Measurements from ENCODE around the gene RAB40C. TPM values are rescaled to one million over a fixed set of nuclear protein-coding genes. Genes with fewer than 3 reads are reported as not detected.

Gene RAB40C
- total and polyA plus RNA-seq, 8 donors: 17.6 to 101 (median 25.6) TPM

DNA sequence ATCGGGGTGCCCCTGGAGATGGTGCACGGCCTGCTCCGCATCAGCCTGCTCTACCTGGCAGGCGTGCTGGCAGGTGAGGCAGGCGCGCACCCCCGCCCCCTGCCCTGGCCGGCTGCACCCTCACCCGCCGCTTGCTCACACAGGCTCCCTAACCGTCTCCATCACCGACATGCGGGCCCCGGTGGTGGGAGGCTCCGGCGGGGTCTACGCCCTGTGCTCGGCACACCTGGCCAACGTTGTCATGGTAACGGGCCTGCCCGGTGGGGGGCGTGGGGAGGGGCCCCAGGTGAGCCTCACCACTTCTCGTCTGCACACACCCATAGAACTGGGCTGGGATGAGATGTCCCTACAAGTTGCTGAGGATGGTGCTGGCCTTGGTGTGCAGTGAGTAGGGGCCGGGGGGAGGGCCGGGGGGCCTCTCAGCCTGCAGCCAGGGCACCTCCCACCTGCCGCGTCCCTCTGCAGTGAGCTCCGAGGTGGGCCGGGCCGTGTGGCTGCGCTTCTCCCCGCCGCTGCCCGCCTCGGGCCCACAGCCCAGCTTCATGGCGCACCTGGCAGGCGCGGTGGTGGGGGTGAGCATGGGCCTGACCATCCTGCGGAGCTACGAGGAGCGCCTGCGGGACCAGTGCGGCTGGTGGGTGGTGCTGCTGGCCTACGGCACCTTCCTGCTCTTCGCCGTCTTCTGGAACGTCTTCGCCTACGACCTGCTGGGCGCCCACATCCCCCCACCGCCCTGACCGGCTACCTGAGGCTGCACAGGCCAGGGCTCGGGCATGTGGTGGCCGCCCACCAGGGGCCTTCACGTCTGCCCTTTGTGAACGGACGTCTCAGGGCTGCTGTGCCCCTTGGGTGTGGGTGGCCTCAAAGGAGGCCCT is 87.7 kb downstream of the RAB40C start:
- peaks cover 0 to 18% (median 0%) of the 10 kb centered on the region in 3 donors for H3K27me3 ChIP-seq
- H3K36me3 ChIP-seq: peaks cover 27 to 33% (median 31%) of the 10 kb centered on the region in 4 donors
- intact Hi-C loops (cut with DNase I; ENCODE audit: low total_unique reads): no loop called here
- H3K9me3 ChIP-seq: no peaks in the 10 kb centered on the region
- TF ChIP-seq POLR2A (IDR thresholded peaks at IDR 0.05) (no peak), EP300 (IDR thresholded peaks at IDR 0.05) (no peak), POLR2AphosphoS5 (IDR thresholded peaks at IDR 0.05) (no peak)
- TF ChIP-seq, protein P1, sequence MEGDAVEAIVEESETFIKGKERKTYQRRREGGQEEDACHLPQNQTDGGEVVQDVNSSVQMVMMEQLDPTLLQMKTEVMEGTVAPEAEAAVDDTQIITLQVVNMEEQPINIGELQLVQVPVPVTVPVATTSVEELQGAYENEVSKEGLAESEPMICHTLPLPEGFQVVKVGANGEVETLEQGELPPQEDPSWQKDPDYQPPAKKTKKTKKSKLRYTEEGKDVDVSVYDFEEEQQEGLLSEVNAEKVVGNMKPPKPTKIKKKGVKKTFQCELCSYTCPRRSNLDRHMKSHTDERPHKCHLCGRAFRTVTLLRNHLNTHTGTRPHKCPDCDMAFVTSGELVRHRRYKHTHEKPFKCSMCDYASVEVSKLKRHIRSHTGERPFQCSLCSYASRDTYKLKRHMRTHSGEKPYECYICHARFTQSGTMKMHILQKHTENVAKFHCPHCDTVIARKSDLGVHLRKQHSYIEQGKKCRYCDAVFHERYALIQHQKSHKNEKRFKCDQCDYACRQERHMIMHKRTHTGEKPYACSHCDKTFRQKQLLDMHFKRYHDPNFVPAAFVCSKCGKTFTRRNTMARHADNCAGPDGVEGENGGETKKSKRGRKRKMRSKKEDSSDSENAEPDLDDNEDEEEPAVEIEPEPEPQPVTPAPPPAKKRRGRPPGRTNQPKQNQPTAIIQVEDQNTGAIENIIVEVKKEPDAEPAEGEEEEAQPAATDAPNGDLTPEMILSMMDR (IDR thresholded peaks at IDR 0.05): no peak
- no peak overlapping the region for H3K27ac ChIP-seq
- no peak for DNase-seq
- H3K4me1 ChIP-seq: peaks cover 41 to 70% (median 67%) of the 10 kb centered on the region in 4 donors
- peak overlapping the region in 1 of 4 donors; percentile 9 for H3K4me3 ChIP-seq
- 42 to 60% (median 47%) methylated on average over 31 to 57 of the region's 57 CpGs for WGBS, 5 donors

GRCh38 chr16:678209-678857 is 88.5 kb downstream of the RAB40C start:
- intact Hi-C loops (cut with DNase I; ENCODE audit: low total_unique reads): no loop called here
- H3K27ac ChIP-seq: peak overlapping the region in 3 of 5 donors; percentile 62 to 95 (median 93)
- peaks cover 27 to 33% (median 30%) of the 10 kb centered on the region in 4 donors for H3K36me3 ChIP-seq
- DNase-seq: no peak
- no peak overlapping the region for H3K4me3 ChIP-seq
- no peaks in the 10 kb centered on the region for H3K9me3 ChIP-seq
- 71 to 78% (median 75%) methylated on average over 13 to 21 of the region's 21 CpGs for WGBS, 5 donors
- peaks cover 0 to 18% (median 0%) of the 10 kb centered on the region in 3 donors for H3K27me3 ChIP-seq
- TF ChIP-seq, protein P1 (IDR thresholded peaks at IDR 0.05): no peak
- TF ChIP-seq POLR2AphosphoS5 (IDR thresholded peaks at IDR 0.05) (no peak), EP300 (IDR thresholded peaks at IDR 0.05) (no peak), POLR2A (IDR thresholded peaks at IDR 0.05) (no peak)
- H3K4me1 ChIP-seq: peaks cover 49 to 78% (median 75%) of the 10 kb centered on the region in 4 donors

Small RNAs within 50 kb of the gene (small RNA-seq; reads per million reads assigned to genes)
- gene MIR3176: 0.07 to 3.2 (median 0.28) reads per million in 4 donors
- 0 reads per million in 4 donors for gene Z98883.1

Other genes starting within 250 kb of the RAB40C start
- 10 to 100 TPM; 11.7 to 69.2 (median 17.0) TPM for gene AXIN1, start 237.3 kb upstream of the RAB40C start, total RNA-seq
- gene AXIN1, start 237.3 kb upstream of the RAB40C start, polyA plus RNA-seq: 10 to 100 TPM; 13.3 to 19.1 (median 17.9) TPM
- 100 to 1,000 TPM in 1 of 5 donors, 10 to 100 TPM in 3, 1 to 10 TPM in 1; 9.9 to 106 (median 30.7) TPM for gene MRPL28, start 219.5 kb upstream of the RAB40C start, total RNA-seq
- gene MRPL28, start 219.5 kb upstream of the RAB40C start, polyA plus RNA-seq: 100 to 1,000 TPM in 1 of 3 donors, 10 to 100 TPM in 2; 78.8 to 100 (median 83.4) TPM
- gene PGAP6, start 208.1 kb upstream of the RAB40C start, total RNA-seq: 100 to 1,000 TPM in 4 of 5 donors, 10 to 100 TPM in 1; 20.7 to 364 (median 162) TPM
- gene PGAP6, start 208.1 kb upstream of the RAB40C start, polyA plus RNA-seq: 10 to 100 TPM; 27.7 to 54.4 (median 33.9) TPM
- 100 to 1,000 TPM in 1 of 5 donors, 10 to 100 TPM in 4; 23.3 to 187 (median 49.0) TPM for gene NME4, start 192.9 kb upstream of the RAB40C start, total RNA-seq
- 10 to 100 TPM; 84.0 to 97.7 (median 95.6) TPM for gene NME4, start 192.9 kb upstream of the RAB40C start, polyA plus RNA-seq
- gene DECR2, start 188.2 kb upstream of the RAB40C start, total RNA-seq: 100 to 1,000 TPM in 1 of 5 donors, 10 to 100 TPM in 2, 1 to 10 TPM in 2; 5.8 to 149 (median 12.5) TPM
- 10 to 100 TPM; 20.8 to 24.5 (median 22.6) TPM for gene DECR2, start 188.2 kb upstream of the RAB40C start, polyA plus RNA-seq
- gene RAB11FIP3, start 164.4 kb upstream of the RAB40C start, total RNA-seq: 100 to 1,000 TPM in 1 of 5 donors, 10 to 100 TPM in 3, 1 to 10 TPM in 1; 6.7 to 102 (median 57.8) TPM
- gene RAB11FIP3, start 164.4 kb upstream of the RAB40C start, polyA plus RNA-seq: 10 to 100 TPM; 15.4 to 19.7 (median 16.2) TPM
- 100 to 1,000 TPM in 1 of 5 donors, 10 to 100 TPM in 4; 25.2 to 235 (median 83.5) TPM for gene CAPN15, start 62.4 kb upstream of the RAB40C start, total RNA-seq
- 10 to 100 TPM; 29.3 to 33.2 (median 29.6) TPM for gene CAPN15, start 62.4 kb upstream of the RAB40C start, polyA plus RNA-seq
- gene PRR35, start 29.7 kb upstream of the RAB40C start, total RNA-seq: not detected
- gene PRR35, start 29.7 kb upstream of the RAB40C start, polyA plus RNA-seq: not detected
- gene NHLRC4, start 23.1 kb upstream of the RAB40C start, total RNA-seq: under 1 TPM in 2 of 5 donors, not detected in 3; 0.89 to 0.92 TPM
- 1 to 10 TPM in 2 of 3 donors, under 1 TPM in 1; 0.35 to 1.4 (median 1.4) TPM for gene NHLRC4, start 23.1 kb upstream of the RAB40C start, polyA plus RNA-seq
- 100 to 1,000 TPM in 2 of 5 donors, 10 to 100 TPM in 3; 14.3 to 217 (median 52.6) TPM for gene PIGQ, start 20.1 kb upstream of the RAB40C start, total RNA-seq
- 10 to 100 TPM; 30.1 to 46.5 (median 38.0) TPM for gene PIGQ, start 20.1 kb upstream of the RAB40C start, polyA plus RNA-seq
- gene WFIKKN1, start 40.9 kb downstream of the RAB40C start, total RNA-seq: 10 to 100 TPM in 1 of 5 donors, 1 to 10 TPM in 1, under 1 TPM in 2, not detected in 1; 0.14 to 25.8 (median 2.5) TPM
- gene WFIKKN1, start 40.9 kb downstream of the RAB40C start, polyA plus RNA-seq: 1 to 10 TPM; 1.0 to 2.0 (median 1.5) TPM
- 100 to 1,000 TPM in 2 of 5 donors, 10 to 100 TPM in 3; 17.3 to 271 (median 82.9) TPM for gene METTL26, start 46.2 kb downstream of the RAB40C start, total RNA-seq
- gene METTL26, start 46.2 kb downstream of the RAB40C start, polyA plus RNA-seq: 100 to 1,000 TPM; 177 to 234 (median 218) TPM
- 100 to 1,000 TPM in 1 of 5 donors, 10 to 100 TPM in 4; 14.0 to 440 (median 67.7) TPM for gene MCRIP2, start 51.8 kb downstream of the RAB40C start, total RNA-seq
- gene MCRIP2, start 51.8 kb downstream of the RAB40C start, polyA plus RNA-seq: 100 to 1,000 TPM in 2 of 3 donors, 10 to 100 TPM in 1; 83.2 to 109 (median 107) TPM
- 100 to 1,000 TPM in 2 of 5 donors, 10 to 100 TPM in 3; 27.2 to 114 (median 30.9) TPM for gene WDR90, start 59.3 kb downstream of the RAB40C start, total RNA-seq
- gene WDR90, start 59.3 kb downstream of the RAB40C start, polyA plus RNA-seq: 10 to 100 TPM; 19.9 to 33.6 (median 22.0) TPM
- 100 to 1,000 TPM in 3 of 5 donors, 10 to 100 TPM in 2; 41.5 to 574 (median 171) TPM for gene RHOT2, start 78.1 kb downstream of the RAB40C start, total RNA-seq
- 100 to 1,000 TPM in 1 of 3 donors, 10 to 100 TPM in 2; 68.1 to 151 (median 68.8) TPM for gene RHOT2, start 78.1 kb downstream of the RAB40C start, polyA plus RNA-seq
- 10 to 100 TPM in 1 of 5 donors, 1 to 10 TPM in 2, not detected in 2; 1.3 to 48.7 (median 6.7) TPM for gene RHBDL1, start 85.6 kb downstream of the RAB40C start, total RNA-seq
- gene RHBDL1, start 85.6 kb downstream of the RAB40C start, polyA plus RNA-seq: 1 to 10 TPM in 2 of 3 donors, not detected in 1; 2.1 to 3.3 TPM
- gene STUB1, start 90.3 kb downstream of the RAB40C start, total RNA-seq: 100 to 1,000 TPM in 3 of 5 donors, 10 to 100 TPM in 2; 43.5 to 307 (median 206) TPM
- 100 to 1,000 TPM; 123 to 183 (median 128) TPM for gene STUB1, start 90.3 kb downstream of the RAB40C start, polyA plus RNA-seq
- 100 to 1,000 TPM in 4 of 5 donors, 10 to 100 TPM in 1; 24.2 to 229 (median 123) TPM for gene JMJD8, start 94.3 kb downstream of the RAB40C start, total RNA-seq
- gene JMJD8, start 94.3 kb downstream of the RAB40C start, polyA plus RNA-seq: 10 to 100 TPM; 27.6 to 44.2 (median 31.9) TPM
- gene WDR24, start 100.3 kb downstream of the RAB40C start, total RNA-seq: 10 to 100 TPM in 4 of 5 donors, 1 to 10 TPM in 1; 2.0 to 72.3 (median 27.4) TPM
- gene WDR24, start 100.3 kb downstream of the RAB40C start, polyA plus RNA-seq: 1 to 10 TPM; 4.7 to 6.7 (median 5.7) TPM
- gene FBXL16, start 115.7 kb downstream of the RAB40C start, total RNA-seq: under 1 TPM in 2 of 5 donors, not detected in 3; 0.37 to 0.72 TPM
- gene FBXL16, start 115.7 kb downstream of the RAB40C start, polyA plus RNA-seq: 1 to 10 TPM in 2 of 3 donors, under 1 TPM in 1; 0.61 to 3.6 (median 1.3) TPM
- gene METRN, start 125.1 kb downstream of the RAB40C start, total RNA-seq: 10 to 100 TPM in 4 of 5 donors, 1 to 10 TPM in 1; 7.1 to 79.7 (median 20.4) TPM
- gene METRN, start 125.1 kb downstream of the RAB40C start, polyA plus RNA-seq: 10 to 100 TPM; 36.9 to 45.8 (median 39.4) TPM
- gene ANTKMT, start 131.1 kb downstream of the RAB40C start, total RNA-seq: 100 to 1,000 TPM in 1 of 5 donors, 10 to 100 TPM in 3, 1 to 10 TPM in 1; 9.7 to 602 (median 44.9) TPM
- gene ANTKMT, start 131.1 kb downstream of the RAB40C start, polyA plus RNA-seq: 10 to 100 TPM; 35.9 to 65.0 (median 58.0) TPM
- 10 to 100 TPM in 1 of 5 donors, 1 to 10 TPM in 1, not detected in 3; 1.3 to 14.3 TPM for gene CCDC78, start 136.4 kb downstream of the RAB40C start, total RNA-seq
- 1 to 10 TPM in 2 of 3 donors, not detected in 1; 1.3 to 1.7 TPM for gene CCDC78, start 136.4 kb downstream of the RAB40C start, polyA plus RNA-seq
- gene HAGHL, start 137.0 kb downstream of the RAB40C start, total RNA-seq: 10 to 100 TPM in 1 of 5 donors, 1 to 10 TPM in 2, not detected in 2; 3.3 to 19.9 (median 4.0) TPM
- gene HAGHL, start 137.0 kb downstream of the RAB40C start, polyA plus RNA-seq: 1 to 10 TPM; 3.1 to 7.9 (median 3.7) TPM
- gene CIAO3, start 150.9 kb downstream of the RAB40C start, total RNA-seq: 100 to 1,000 TPM in 1 of 5 donors, 10 to 100 TPM in 4; 35.4 to 145 (median 62.9) TPM
- 10 to 100 TPM; 22.8 to 37.6 (median 37.2) TPM for gene CIAO3, start 150.9 kb downstream of the RAB40C start, polyA plus RNA-seq
- 10 to 100 TPM in 1 of 5 donors, 1 to 10 TPM in 3, not detected in 1; 1.6 to 41.5 (median 3.4) TPM for gene MSLN, start 170.7 kb downstream of the RAB40C start, total RNA-seq
- gene MSLN, start 170.7 kb downstream of the RAB40C start, polyA plus RNA-seq: 10 to 100 TPM in 1 of 3 donors, 1 to 10 TPM in 1, under 1 TPM in 1; 0.92 to 83.7 (median 6.1) TPM
- gene RPUSD1, start 198.3 kb downstream of the RAB40C start, total RNA-seq: 10 to 100 TPM in 4 of 5 donors, 1 to 10 TPM in 1; 9.0 to 43.7 (median 37.9) TPM
- gene RPUSD1, start 198.3 kb downstream of the RAB40C start, polyA plus RNA-seq: 10 to 100 TPM; 16.4 to 22.9 (median 17.3) TPM
- gene CHTF18, start 198.6 kb downstream of the RAB40C start, total RNA-seq: 100 to 1,000 TPM in 1 of 5 donors, 10 to 100 TPM in 2, 1 to 10 TPM in 2; 2.9 to 143 (median 15.2) TPM
- 10 to 100 TPM; 17.9 to 31.0 (median 25.1) TPM for gene CHTF18, start 198.6 kb downstream of the RAB40C start, polyA plus RNA-seq
- gene GNG13, start 210.7 kb downstream of the RAB40C start, total RNA-seq: not detected
- not detected for gene GNG13, start 210.7 kb downstream of the RAB40C start, polyA plus RNA-seq